GM21528 (cell line): ENCODE measurements around the gene KSR1.

Experiments used
- ATAC-seq: cut with Tn5 transposase; IDR thresholded peaks from one replicate; pipeline ENCODE4 v1.9.1; 2021; ENCODE audit warnings: mild to moderate bottlenecking, moderate library complexity; ENCODE audit not compliant: unreplicated experiment, low FRiP score

The KSR1 gene

DNA sequence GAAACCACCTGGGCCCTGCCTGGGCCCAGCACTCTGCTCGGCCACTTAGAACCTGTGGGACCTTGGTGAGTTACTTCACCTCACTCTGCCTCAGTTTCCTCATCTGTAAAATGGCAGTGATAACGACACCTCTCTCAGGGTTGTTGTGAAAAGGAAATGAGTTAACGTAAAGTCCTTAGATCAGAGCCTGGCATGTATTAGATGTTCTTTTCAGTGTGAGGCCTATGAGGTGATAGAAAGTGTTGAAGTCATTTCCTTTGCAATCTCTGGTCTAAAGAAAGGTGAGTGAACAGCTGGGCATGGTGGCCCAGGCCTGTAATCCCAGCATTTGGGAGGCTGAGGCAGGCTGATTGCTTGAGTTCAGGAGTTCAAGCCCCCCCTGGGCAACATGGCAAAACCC is 123.1 kb downstream of the KSR1 start:
- no peak for ATAC-seq

- no peak for ATAC-seq
Observed at GRCh38 chr17:27579897-27580321, 123.7 kb downstream of the KSR1 start.

GRCh38 chr17:27581016-27581415 is 124.8 kb downstream of the KSR1 start:
- ATAC-seq: no peak

DNA sequence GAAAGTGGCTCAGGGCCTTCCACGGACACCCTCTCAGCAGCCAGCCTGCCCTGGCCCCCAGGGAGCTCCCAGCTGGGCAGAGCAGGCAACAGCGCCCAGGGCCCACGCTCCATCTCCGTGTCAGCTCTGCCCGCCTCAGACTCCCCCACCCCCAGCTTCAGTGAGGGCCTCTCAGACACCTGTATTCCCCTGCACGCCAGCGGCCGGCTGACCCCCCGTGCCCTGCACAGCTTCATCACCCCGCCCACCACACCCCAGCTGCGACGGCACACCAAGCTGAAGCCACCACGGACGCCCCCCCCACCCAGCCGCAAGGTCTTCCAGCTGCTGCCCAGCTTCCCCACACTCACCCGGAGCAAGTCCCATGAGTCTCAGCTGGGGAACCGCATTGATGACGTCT is 126.4 kb downstream of the KSR1 start:
- no peak for ATAC-seq

DNA sequence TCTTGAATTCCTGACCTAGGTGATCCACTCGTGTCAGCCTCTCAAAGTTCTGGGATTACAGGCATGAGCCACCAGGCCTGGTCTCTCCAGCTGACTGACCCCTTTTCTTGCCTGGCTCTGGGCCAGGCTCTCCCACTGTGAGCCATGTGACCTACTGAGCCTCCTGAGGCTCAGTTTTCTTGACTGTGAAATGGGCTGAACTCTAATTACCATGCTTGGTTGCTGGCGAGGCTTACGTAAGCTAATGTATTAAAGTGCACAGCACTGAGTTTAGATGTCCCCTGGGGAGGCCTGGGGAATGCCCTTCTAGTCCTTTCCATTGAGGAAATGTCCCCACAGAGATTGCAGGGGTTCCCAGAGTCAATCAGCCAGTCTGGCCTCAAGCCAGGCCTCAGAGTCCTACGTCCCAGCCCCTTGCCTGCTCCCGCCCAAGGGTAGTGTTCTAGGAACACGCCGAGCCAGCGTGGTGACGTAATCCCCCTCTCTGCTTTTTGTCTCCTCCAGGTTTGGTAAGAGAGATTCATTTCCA is 129.0 kb downstream of the KSR1 start:
- ATAC-seq: no peak

DNA sequence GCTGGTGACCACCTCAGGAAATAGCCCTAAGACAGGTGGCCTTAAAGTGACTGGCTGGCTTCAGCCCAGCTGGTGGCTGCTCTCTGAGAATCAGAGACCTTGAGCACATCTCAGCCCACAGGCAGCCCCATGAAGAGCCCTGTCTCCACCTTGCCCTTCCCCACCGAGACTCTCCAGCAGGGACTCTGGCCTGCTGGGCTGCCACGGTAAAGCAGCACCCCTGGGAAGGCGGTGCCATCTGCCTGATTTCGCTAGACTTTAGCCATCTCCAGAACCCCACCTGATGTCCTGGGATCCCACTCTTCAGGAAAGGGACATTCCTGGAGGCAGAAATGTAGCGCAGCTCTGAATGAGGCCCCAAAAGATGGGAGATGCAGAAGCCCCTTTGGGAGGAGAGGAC is 129.5 kb downstream of the KSR1 start:
- ATAC-seq: no peak

GRCh38 chr17:27586203-27586721 is 130.0 kb downstream of the KSR1 start:
- no peak for ATAC-seq

- no peak for ATAC-seq
Observed at GRCh38 chr17:27588354-27588753, 132.1 kb downstream of the KSR1 start.

- ATAC-seq: no peak
Observed at GRCh38 chr17:27590864-27591263, 134.6 kb downstream of the KSR1 start.

DNA sequence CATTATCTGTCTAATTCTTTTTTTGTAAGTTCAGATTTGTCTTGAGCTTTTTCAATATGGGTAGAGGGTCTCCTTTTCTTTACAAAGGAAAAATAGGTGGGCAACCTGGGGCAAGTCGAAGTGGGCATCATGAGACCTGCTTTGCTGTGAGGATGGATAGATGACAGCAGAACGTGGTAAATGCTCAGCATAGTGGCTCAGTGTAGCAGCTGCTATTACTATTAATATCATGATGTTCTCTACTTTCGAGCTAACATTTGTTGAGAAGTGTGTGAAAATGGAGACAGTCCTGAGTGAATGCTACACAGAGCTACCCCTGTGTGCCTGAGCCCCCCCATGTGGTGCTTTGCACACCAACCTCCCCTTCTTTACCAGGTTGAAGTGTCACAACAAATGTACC is 135.7 kb downstream of the KSR1 start:
- ATAC-seq: no peak

DNA sequence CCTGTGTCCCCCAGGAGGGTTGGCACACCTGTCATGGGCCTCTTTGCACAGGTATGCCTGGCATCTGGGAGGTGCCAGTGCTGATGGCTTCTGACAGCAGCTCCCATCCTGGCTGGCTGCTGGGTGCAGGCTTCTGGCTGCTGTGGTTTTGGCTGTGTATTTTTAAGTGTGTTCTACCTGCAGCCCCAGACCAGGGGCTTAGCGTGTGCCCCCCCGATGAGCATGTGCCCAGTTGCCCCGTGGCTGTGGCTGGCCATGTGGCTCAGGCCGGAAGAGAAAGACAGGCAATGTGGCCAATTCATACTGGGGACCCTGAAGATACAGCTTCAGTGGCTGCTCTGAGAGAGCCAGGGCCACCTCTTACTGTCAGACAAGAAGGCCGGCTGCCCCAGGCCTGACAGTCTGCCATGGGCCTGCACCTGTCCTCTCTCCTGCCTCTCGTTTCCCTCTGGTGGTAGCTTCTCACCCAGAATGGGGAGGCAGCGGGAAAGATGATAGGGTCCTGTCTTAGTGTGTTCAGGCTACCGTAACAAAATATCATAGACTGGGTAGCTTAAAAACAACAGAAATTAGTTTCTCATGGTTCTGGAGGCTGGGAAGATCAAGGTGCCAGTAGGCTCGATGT is 137.1 kb downstream of the KSR1 start:
- ATAC-seq: no peak

GRCh38 chr17:27593857-27594255 is 137.6 kb downstream of the KSR1 start:
- no peak for ATAC-seq

- no peak for ATAC-seq
Observed at GRCh38 chr17:27595208-27595607, 139.0 kb downstream of the KSR1 start.

- ATAC-seq: no peak
Observed at GRCh38 chr17:27596096-27596495, 139.8 kb downstream of the KSR1 start.

- no peak for ATAC-seq
Observed at GRCh38 chr17:27596566-27597187, 140.4 kb downstream of the KSR1 start.

DNA sequence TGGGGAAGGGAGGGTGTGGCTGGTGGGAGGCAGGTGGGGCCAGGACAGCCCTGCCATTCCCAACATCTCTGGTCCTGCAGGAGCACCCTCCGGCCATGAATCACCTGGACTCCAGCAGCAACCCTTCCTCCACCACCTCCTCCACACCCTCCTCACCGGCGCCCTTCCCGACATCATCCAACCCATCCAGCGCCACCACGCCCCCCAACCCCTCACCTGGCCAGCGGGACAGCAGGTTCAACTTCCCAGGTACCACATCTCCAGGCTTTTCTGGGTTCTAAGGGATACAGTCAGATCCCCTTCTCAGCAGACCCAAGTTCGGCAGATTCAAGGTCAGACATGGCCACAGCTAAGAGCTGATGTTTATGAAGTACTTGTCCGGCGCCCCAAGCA is 140.9 kb downstream of the KSR1 start:
- no peak for ATAC-seq

DNA sequence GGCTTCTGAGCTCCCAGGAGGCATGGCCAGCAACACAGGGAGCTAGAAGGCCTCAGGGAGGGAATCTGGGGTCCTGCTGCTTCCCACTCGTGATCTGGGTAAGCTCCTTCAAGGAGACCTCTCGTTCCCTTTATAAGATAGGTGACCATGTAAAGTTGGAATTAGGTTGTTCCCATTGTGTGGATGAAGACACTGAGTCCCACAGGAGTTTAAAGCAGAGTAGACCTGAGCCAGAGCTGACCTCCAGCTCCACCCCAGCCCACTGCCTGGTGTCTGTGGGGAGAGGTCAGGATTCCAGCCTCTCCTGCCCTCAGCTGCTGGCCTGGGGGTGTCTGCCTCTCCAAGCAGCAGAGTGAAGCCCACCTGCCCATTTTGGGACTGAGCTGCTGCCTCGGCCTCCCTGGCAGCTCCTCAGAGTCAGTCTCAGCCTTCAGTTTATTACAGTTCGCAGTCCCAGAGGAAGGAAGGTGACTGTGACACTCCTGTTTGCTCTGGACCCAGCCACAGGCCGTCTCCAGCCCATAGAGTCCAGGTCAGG is 141.6 kb downstream of the KSR1 start:
- ATAC-seq: no peak

- no peak for ATAC-seq
Observed at GRCh38 chr17:27598337-27599050, 142.2 kb downstream of the KSR1 start.

GRCh38 chr17:27600471-27600870 is 144.2 kb downstream of the KSR1 start:
- no peak for ATAC-seq

- ATAC-seq: no peak
Observed at GRCh38 chr17:27601069-27601974, 145.1 kb downstream of the KSR1 start.
